Measurements from ENCODE around the gene OTUB2.

OTUB2 gene

GRCh38 chr14:94081386-94081820 is 55.3 kb downstream of the OTUB2 start:
- H3K4me1 Mint-ChIP-seq = peaks cover 20% of the 10 kb centered on the region
- DNase-seq (ENCODE audit: low spot score in 2 of 2) (no peak), ATAC-seq (ENCODE audit: low read depth) (no peak)
- H3K4me3 Mint-ChIP-seq = peak overlapping the region; percentile 99
- peaks cover 2% of the 10 kb centered on the region for H3K9me3 Mint-ChIP-seq
- H3K36me3 Mint-ChIP-seq = peaks cover 19% of the 10 kb centered on the region
- H3K27ac Mint-ChIP-seq = peak overlapping the region; percentile 98
- no peaks in the 10 kb centered on the region for H3K27me3 Mint-ChIP-seq

GRCh38 chr14:94087891-94088290 is 61.8 kb downstream of the OTUB2 start:
- Mint-ChIP-seq H3K36me3 (no peaks in the 10 kb centered on the region), H3K27me3 (no peaks in the 10 kb centered on the region), H3K4me3 (no peak overlapping the region), H3K9me3 (peaks cover 2% of the 10 kb centered on the region), H3K4me1 (peaks cover 2% of the 10 kb centered on the region), H3K27ac (no peak overlapping the region)
- no peak for DNase-seq (ENCODE audit: low spot score in 2 of 2)
- ATAC-seq (ENCODE audit: low read depth) = no peak

GRCh38 chr14:94088516-94088915 is 62.4 kb downstream of the OTUB2 start:
- no peaks in the 10 kb centered on the region for H3K36me3 Mint-ChIP-seq
- H3K27ac Mint-ChIP-seq = no peak overlapping the region
- H3K4me1 Mint-ChIP-seq = peaks cover 2% of the 10 kb centered on the region
- ATAC-seq (ENCODE audit: low read depth) (no peak), DNase-seq (ENCODE audit: low spot score in 2 of 2) (no peak)
- no peaks in the 10 kb centered on the region for H3K27me3 Mint-ChIP-seq
- H3K9me3 Mint-ChIP-seq = peaks cover 2% of the 10 kb centered on the region
- no peak overlapping the region for H3K4me3 Mint-ChIP-seq

- H3K9me3 Mint-ChIP-seq = peaks cover 2% of the 10 kb centered on the region
- DNase-seq (ENCODE audit: low spot score in 2 of 2) (no peak), ATAC-seq (ENCODE audit: low read depth) (no peak)
- no peak overlapping the region for H3K4me3 Mint-ChIP-seq
- H3K36me3 Mint-ChIP-seq = no peaks in the 10 kb centered on the region
- no peak overlapping the region for H3K27ac Mint-ChIP-seq
- no peaks in the 10 kb centered on the region for H3K27me3 Mint-ChIP-seq
- peaks cover 2% of the 10 kb centered on the region for H3K4me1 Mint-ChIP-seq
Measured at GRCh38 chr14:94089479-94089878, 63.3 kb downstream of the OTUB2 start.

- H3K4me3 Mint-ChIP-seq = no peak overlapping the region
- no peaks in the 10 kb centered on the region for H3K9me3 Mint-ChIP-seq
- no peak for ATAC-seq (ENCODE audit: low read depth)
- H3K4me1 Mint-ChIP-seq = no peaks in the 10 kb centered on the region
- H3K36me3 Mint-ChIP-seq = peaks cover 2% of the 10 kb centered on the region
- H3K27ac Mint-ChIP-seq = no peak overlapping the region
- no peak for DNase-seq (ENCODE audit: low spot score in 2 of 2)
- no peaks in the 10 kb centered on the region for H3K27me3 Mint-ChIP-seq
Measured at GRCh38 chr14:94093418-94093817, 67.3 kb downstream of the OTUB2 start.

- Mint-ChIP-seq H3K9me3 (no peaks in the 10 kb centered on the region), H3K36me3 (peaks cover 2% of the 10 kb centered on the region)
- no peak for DNase-seq (ENCODE audit: low spot score in 2 of 2)
Measured at GRCh38 chr14:94097091-94097490, 71.0 kb downstream of the OTUB2 start.

More at GRCh38 chr14:94097091-94097490, 71.0 kb downstream of the OTUB2 start:
- H3K27ac Mint-ChIP-seq = no peak overlapping the region
- H3K27me3 Mint-ChIP-seq = no peaks in the 10 kb centered on the region
- no peak overlapping the region for H3K4me3 Mint-ChIP-seq
- ATAC-seq (ENCODE audit: low read depth) = no peak
- no peaks in the 10 kb centered on the region for H3K4me1 Mint-ChIP-seq
